NCI-H524 (cell line): Measurements from ENCODE around the gene OPN1SW.

Source experiments
- DNase-seq, 2 experiments: peaks; one replicate each; lab custom pipeline; 2025; lab: John Stamatoyannopoulos, UW

Gene OPN1SW

DNA sequence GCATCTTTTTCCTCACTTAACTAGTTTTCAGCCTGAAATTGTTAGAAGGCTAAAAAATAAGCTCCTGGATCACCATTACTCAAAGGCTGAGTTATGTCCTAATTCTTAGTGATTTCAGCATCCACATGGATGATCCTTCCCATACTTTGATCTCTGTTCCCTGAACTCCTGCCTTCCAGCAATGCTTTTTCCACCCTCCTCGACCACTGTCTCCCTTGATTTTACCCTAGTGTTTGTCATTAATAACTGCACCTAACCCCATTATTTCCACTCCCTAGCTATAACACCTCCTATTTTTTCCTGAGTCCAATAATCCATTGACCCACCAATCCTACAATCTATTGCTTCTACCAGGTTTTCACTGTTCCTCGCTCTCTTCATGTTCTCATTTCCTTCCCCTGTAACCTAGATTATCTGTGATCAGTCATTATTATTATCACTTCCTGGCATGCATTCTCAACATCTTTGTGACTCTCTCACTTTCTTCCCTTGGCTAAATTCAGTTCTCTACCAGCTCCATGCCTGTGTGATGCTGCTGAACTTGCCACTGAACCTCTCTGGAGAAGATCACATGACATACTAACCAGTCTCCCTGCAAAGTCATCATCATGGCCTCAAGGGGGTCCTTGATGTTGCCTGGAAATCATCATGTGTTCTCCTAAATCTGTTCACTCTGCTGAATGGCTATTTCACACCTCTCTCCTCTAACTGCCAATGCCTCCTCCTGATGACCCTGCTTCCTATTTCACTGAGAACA, 42.9 kb downstream of the OPN1SW start:
- no peak for DNase-seq

DNA sequence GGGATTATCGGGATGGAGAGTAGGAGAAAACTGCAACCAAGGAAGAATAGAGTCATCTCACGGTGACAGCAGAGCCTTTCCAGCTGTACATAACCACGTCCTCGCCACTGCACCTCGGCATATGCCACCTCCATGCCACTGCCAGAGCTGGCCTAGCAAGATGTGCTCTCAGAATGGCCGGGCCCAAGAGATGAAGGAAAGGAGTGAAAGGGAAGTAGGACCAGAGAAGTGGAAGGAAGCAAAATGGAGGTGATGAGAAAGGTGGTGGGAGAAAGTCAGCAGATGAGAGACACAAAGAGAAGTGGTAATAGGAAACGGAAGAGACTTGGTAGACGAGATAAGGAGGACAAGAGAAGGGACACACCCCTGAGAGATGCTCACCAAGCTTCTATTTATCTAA, 44.4 kb downstream of the OPN1SW start:
- no peak for DNase-seq

DNA sequence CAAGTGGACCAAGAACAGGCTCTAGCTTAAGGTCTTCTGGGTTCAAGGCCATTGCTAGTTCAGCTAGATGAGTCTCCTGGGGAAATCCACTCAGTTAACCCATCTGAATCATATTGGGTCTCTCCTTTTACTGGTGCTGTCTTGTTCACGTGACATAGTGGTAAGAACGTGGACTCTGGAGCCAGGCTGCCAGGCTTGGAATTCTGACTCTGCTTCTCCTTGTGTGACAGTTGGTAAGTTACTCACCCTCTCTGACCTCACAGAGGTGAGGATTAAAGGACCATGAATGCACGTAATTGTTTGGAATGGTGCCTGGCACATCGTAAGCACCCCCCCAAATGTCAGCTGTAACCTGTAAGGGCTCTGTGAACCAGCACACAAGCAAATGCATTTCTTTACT, 46.1 kb downstream of the OPN1SW start:
- DNase-seq: no peak

DNA sequence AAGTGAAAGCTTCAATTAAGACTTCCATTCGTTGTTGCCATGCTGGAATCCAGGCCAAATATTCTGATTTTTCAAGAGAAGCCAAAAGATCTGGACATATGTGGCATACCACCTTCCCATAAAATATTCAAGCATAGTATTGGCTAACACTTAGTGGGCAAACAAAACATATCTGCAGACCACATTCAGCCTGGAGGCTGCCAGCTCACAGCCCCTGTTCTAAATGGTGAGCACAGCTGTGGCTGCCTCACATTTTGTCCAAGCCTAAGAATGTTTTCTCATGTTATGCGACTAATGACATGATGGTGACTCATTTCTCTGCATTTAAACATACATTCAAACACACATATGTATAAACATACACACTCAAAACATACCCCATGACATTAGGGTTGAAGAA, 47.0 kb downstream of the OPN1SW start:
- DNase-seq: no peak

DNA sequence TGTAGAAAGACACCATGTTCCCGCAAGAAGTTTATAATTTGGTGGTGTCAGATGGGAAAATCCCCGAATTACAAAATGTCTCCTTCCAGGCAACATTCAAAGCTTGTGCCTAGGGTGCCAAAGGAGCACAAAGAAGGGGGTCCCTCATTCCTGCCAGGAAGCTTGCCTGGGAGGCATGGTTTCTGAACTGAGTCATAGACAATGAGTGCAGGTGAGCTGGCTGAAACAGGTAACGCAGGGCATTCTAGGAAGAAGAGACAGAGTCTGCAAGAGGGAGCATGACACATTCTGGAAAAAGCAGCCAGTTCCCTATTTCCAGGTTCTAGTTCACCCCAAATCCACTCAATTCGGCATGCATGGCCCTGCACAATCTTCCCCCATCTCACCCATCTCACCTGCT, 48.4 kb downstream of the OPN1SW start:
- DNase-seq: no peak

DNA sequence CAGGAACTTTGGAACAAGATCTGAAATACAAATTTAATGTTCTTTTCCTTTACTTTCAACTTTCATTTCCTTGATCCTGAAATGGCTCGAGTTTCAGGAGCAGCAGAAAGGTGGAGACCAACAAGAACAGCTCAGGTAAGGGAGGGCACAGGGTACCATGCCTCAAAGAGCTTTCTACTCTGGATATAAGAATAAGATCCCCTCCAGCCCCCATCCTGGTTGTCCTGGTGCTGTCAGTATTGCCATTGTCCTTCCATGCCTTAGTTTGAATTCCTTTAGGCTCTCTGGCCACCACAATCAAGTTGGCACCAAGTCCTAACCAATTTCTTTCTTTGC, 48.9 kb downstream of the OPN1SW start:
- DNase-seq: no peak

DNA sequence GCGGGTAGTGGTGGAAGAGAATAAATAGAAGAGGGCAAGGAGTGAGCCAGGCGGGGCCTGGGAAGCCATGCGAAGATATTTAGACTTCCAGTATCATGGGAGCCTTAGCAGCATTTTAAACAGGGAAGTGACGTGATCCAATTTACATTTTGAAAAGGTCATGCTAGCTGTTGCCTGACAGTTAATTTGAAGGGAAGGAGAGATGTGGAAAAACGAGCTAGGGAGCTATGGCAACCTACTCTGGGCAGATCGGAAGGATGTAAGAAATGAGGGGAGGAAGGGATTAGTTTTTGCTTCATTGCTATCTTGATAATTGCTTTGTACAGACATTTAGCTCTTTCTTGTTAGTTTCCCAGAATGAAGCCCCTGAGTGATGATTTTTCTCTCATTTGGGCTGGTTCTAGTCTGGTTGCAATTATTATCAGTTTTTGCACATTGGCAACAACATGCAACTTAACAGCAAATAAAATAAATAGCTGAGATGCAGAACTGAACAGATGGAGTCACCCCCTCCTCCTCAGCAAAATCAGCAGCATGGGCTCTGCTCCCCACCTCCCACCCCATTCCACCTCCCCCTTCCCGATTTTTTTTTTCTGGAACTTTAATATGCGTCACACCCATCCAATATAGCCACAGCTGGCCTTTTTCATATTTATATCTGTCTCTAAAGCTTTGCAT, 49.4 kb downstream of the OPN1SW start:
- no peak for DNase-seq

DNA sequence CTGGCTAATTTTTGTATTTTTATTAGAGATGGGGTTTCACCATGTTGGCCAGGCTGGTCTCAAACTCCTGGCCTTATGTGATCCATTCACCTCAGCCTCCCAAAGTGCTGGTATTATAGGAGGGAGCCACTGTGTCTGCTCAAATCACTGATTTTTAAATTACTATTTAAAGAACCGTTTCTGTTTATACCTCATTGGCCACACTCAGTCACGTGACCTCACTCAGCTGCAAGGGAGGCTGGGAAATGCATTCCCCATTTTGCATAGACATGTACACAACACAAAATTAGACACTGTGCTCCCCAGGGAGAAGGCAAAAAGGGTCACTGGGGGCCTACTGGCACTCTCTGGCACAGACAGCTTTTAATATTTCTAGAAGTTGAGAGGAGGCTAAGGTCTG, 50.1 kb downstream of the OPN1SW start:
- DNase-seq: no peak

DNA sequence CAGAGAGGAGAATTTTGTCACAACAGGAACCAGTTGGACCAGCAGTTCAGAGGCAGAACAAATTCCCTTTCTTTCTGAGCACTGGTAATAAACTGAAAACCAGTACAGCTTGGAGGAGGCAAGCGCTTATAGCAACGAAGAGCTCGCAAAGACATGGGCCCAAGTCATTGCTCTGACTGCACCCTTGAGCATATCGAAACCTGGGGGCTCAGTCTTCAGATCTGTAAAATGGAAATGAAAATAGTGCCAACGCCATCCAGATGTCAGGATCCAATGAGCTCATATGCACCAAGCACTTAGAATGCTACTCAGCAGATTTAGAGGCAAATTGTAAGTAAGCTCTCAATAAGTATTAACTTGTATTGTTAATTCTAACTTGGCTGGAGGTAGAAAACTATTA, 50.9 kb downstream of the OPN1SW start:
- no peak for DNase-seq
